Daoy (cell line): Measurements from ENCODE around the gene ITGA1. TPM values are rescaled to one million over a fixed set of nuclear protein-coding genes. Genes with fewer than 3 reads are reported as not detected.
A peak's percentile ranks its signal among the peaks of the same experiment; 100 is the strongest.
"Not testable (repeated sequence)": the region's sequence is repeated elsewhere in the genome, so short reads cannot be mapped to it uniquely, and the experiment has no call there.

Source experiments
- DNase-seq: peaks from one replicate; pipeline ENCODE4 v3.0.0-alpha.2; 2015; ENCODE audit warnings: low read depth
- total RNA-seq: library from RNA; depleted of rRNA; stranded (reverse); fragments of >200 nt; shearing (Covaris generic); gene quantifications from 2 replicates; pipeline ENCODE4 v1.2.3, GENCODE V29; 2014; rRNA removed

ITGA1 gene
- total RNA-seq, result 7.6 and 8.6 TPM in 2 replicates

DNA sequence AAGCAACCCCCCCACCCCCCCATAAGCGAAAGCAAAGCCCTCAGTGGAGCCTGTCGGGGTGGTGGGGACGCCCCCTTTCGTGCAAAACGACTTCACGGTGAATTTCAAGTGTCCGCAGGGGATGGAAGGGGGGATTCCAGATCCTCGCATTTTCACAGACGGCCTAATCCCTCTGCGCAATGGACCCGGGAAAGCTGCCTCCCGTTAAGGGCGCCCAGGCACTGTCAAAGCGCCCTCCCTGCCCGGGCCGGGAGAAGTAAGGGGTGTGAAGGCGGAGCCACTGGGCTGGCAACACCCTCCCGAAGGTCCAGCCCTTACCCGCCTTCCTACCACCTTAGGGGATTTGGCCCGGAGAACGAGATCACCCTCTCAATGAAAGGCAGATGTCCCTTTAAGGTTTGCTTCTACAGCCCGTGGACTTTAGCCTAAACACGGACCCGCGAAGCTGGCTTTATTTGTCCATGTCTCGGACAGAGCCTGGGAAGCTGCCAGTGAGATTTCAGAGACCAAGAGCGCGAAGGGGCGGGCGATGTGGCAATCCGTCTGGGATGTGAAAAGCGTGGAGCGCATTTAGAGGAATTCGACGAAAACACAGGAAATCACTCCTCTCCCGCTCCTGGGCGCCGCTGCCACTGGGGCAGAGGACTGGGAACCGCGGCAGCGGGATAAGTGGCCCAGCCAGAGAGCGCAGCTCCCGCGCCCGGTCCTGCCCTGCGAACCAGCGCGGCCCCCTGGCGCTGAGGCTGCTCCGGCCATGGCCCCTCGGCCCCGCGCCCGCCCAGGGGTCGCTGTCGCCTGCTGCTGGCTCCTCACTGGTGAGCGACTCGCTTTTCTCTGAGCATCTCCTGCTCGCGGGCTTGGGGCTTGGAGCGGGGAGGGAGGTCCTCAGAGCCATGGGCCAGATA is at the start of gene ITGA1, which contains the start of gene PELO:
Gene ITGA1 (plus strand): TSS at position 317 of the 905 bp plus-strand sequence. CDS start 438 bp downstream, at position 755.
Gene PELO (plus strand): TSS at position 317 of the 905 bp plus-strand sequence. CDS start 12,479 bp downstream, outside the sequence.
- DNase-seq, result peak; percentile 86

DNA sequence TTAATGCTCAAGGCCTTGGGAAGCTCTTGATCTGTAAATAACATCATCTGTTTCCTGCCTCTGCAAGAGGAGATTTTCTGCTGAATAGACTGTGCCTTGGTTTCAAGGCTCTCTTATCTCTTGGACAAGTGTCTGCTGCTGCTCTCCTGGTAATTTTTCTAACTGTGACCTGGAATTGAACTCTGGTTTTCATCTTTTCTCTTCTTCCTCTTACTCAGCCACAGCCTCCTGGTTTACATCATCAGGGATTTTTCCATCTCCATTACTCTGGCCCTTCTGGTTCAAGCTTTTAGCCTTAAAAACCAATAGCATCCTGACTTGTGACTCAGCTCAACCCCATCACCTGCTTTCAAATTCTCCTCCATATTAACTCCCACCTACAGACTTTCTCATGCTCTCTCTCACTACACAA is 49.6 kb upstream of the ITGA1 start:
- DNase-seq, result peak; percentile 6

DNA sequence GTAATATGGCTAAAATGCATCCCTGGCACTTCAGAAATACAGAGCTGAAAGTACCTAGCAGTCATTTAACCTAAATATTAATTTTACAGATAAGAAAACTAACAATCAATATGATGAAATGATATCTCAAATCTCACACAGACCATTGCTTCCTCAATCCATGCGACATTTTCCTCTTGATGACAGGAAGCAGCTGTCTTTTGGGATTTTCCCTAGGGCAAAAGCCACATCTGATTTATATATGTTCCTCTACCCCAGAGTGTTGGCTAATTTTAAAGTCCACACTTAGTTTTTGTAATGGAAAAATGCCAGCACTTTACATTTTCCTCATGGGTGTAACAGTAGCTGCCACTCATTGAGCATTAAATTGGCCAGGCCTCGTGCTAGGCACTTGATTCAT is 47.7 kb upstream of the ITGA1 start:
- no peak for DNase-seq

DNA sequence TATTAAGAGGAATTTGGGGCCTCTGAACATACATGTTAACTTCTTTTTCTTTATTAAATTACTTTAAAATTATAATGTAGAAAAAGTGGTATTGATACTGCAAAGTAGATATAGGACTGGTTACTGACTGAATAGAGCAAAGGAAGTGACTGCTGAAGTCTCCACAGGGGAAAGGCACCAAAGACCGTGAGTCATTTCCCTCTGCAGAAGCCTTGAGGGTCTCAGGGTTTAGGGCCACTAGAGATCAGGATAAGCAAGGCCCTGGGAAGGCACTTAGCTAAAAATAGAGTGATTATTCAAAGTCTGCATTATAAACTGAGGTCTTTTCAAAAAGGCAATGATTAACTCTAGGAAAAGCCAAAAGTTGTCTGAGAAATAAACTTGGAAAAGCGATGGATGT is 44.7 kb upstream of the ITGA1 start:
- DNase-seq, result peak; percentile 14

DNA sequence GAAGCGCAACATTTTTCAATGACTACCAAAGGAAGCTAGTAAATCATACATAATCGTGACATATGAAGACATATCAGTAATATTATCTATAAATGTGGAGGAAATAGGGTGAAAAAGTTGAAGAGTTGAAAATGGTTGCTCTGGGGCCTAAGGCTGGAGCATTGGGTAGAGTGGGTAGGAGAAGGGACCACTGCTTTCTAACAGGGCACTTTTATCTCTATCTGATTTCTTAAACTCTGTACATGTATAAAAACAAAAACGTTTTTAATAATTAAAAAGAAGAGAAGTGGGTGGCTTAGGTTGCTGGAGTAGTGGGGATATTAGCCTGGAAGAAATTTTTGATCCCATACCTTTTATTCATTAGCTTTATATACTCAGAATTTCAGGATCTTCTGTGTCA is 44.2 kb upstream of the ITGA1 start:
- no peak for DNase-seq

DNA sequence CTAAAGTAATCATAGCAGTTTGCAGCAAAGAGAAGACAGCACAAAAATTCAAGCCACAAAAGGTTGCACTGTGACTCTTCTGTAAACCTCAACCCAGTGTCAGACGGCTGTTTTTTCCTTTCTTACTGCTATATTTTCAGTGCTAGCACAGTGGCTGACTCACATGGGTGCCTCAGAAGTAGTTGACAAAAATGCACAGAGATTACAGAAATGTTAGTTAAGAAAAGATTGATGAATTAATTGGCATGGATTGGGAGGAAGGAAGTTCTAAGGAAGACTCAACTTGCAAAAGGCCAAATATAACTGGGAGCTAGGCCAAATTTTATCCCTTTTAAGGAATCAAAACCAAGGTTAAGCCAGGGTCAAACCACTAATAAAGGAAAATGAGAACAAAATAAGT is 43.7 kb upstream of the ITGA1 start:
- no peak for DNase-seq

DNA sequence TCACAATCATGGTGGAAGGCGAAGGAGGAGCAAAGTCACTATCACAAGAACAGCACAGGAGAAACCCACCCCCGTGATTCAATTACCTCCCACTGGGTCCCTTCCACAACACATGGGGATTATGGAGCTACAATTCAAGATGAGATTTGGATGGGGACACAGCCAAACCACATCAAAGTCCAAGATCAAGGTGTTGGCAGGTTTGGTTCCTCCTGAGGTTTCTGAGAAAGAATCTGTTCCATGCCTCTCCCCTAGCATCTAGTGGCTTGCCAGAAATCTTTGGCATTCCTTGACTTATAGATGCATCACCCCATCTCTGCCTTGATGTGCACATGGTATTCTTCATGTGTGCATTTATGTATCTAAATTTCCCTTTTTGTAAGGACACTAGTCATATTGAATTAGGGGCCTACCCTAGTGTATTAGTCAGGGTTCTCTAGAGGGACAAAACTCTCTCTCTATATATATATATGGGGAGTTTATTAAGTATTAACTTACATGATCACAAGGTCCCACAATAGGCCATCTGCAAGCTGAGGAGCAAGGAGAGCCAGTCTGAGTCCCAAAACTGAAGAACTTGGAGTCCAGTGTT is 42.8 kb upstream of the ITGA1 start:
- not testable (repeated sequence) for DNase-seq

DNA sequence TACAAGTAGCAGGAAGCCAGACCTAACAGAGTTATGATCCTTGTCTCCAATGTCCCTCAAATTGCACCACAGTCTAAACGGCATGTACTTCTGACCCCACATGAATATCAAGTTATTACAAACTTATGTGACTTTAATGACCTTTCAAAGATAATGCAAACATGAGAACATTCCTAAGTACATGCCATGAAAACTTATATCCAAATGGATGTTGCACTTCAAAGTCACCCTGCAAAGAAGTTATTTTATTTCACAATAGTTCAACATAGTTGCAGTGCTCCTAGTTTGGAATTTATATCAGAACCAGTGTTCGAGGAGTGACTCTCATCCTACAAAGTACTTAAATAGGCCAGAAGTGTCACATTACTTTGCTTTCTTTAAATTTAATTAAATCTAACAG is 41.2 kb upstream of the ITGA1 start:
- DNase-seq, result no peak

DNA sequence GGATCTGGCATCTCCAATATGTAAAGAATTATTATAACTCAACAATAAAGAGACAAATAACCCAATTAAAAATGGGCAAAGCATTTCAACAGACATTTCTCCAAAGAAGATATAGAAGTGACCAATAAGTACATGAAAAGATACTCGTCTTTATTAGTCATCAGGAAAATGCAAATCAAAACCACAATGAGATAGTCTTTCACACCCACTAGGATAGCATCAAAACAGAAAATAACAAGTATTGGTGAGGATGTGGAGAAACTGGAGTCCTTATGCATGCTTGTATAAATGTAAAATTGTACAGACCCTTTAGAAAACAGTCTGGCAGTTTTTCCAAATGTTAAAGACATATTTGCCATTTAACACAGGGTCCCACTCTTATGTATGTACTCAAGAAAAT is 39.1 kb upstream of the ITGA1 start:
- no peak for DNase-seq

DNA sequence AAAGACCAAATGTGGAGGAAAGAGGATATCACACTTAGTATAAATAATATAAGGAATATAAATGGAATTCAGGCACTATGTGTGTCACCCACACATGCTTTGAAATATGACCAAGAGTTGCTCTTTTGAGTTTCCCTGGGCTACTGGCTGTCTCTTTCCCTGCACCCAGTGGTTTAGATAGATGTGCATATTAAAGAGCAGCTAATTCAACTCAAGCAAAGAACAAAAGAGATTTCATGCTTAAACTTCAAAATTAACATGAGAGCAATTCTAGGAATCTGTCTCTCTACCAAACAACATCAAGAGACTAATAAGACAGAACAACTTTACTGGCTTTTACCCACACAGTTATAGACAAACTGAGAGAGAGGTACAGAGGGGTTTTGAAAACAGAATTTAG is 38.0 kb upstream of the ITGA1 start:
- DNase-seq, result no peak

DNA sequence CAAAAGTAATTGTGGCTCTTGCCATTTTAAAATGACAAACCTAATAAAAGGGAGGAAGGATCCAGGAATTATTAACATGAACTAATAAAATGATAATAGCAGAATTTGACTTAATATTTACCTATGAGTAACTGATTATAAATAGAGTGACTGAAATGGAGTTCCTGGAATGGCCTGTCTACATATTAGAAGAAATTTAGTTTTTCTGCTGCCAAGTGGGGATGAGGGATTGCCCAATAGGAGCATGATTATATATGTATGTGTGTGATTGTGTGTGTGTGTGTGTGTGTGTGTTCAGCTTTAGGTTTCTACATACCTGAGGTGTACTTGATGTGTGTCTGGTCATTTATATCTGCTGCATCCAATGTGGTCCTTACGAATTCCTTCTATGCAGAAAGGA is 36.6 kb upstream of the ITGA1 start:
- no peak for DNase-seq

DNA sequence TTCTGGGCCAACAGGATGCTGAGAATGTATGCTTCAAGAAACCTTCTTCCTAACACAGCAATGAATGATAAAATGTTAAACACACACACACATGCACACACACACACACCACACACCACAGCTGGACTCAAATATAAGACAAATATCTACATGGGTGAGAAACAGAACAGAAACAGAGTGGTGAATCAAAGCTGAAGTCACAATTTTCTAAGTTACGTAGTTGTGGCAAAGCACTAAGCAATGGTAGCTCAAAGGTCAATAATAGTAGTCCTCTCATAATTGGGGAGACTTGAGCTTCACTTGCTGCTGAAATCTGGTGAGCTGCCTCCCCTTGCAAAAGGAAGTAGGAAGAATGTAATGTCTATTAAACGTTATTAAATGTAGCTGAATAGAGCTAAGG is 33.7 kb upstream of the ITGA1 start:
- DNase-seq, result no peak

DNA sequence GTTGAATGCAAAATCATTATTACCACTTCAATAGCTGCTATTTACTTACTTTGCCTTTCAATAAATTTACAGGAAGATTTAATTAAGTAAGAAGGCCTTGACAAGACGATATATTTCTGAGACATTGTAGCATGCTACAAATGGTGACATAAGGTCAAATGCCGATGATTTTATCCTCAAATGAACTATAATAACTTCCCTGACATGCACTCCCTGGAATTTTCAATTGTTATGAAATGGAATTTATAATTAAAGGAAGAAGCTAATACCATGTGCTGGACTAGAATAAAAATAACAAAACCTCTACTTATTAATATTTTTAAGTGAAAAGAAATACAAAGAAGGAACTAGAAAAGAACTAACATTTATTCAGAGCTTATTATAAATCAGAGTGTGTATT is 30.2 kb upstream of the ITGA1 start:
- DNase-seq, result no peak

DNA sequence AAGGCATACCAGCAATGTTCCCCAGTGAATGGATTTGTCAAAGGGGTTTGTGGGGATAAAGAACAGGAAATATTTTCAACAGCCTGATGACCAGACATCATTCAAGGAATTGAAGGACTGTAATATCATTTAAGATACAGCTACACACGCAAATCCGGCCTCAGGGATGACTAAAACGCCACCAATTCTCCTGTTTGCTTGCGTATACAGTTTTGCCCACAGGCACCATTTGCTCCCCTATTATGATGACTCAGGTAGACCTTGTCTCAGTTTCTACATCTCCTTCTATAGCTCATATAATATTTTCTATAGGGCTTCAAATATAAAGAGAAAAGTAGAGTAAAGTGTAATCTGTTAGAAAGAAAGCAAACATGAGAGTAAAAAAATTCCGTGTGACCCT is 29.7 kb upstream of the ITGA1 start:
- DNase-seq, result peak; percentile 13

DNA sequence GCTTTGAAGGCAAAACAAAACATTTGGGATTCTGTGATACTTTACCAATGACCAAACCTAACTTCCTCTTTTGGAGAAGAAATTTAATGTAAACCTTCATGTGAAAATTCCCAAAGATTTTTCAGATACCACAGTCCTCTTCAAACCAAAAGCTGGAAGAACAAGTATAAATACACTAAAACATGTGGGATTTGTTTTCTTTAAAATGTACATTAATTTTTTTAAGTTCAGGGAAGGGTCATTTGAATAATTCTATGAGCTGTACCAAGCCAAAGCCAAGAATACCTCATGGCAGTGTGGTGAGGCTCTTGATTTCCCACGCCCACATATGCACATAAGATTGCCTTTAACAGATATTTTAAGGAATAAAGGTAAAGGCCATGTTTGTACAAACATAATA is 28.4 kb upstream of the ITGA1 start:
- no peak for DNase-seq

DNA sequence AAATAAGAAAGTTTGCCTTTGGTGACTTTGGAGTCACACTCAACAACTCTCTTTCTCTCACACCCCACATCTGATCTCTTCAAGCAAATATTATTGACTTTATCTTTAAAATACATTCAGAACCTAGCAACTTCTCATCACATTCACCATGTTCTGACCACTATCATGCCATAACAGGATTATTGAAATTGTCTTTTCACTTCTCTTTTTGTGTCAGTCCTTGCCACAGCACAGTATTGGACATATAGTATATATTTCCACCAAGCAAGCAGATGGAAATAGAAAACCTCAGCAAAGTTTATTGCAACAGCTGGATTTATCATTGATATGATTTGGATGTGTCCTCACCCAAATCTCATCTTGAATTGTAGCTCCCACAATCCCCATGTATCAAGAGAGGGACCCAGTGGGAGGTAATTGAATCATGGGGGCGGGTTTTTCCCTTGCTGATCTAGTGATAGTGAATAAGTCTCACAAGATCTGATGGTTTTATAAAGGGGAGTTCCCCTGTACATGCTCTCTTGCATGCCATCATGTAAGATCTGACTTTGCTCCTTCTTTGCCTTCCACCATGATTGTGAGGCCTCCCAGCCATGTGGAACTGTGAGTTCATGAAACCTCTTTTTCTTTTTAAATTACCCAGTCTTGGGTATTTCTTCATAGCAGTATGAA is 26.9 kb upstream of the ITGA1 start:
- DNase-seq, result no peak

DNA sequence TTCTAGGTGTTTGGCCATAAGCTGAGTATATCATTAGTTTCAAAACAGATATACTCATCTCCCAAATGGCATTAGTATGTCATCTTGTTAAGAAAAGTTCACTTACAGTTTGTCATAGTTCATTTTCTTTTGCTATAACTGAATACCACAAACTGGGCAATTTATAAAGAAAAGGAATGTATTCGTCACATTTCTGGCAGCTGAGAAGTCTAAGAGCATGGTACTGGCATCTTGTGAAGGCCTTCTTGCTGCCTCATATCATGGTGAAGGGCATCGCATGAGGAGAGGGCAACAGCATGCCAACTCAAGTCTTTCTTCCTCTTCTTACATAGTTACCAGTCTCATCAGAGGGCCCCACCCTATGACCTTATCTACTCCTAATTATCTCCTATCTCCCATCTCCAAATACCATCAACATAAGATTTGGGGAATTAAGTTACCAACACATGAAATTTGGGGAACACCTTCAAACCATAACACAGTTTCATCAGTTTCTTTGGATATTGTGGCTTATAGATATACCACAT is 20.4 kb upstream of the ITGA1 start:
- no peak for DNase-seq

DNA sequence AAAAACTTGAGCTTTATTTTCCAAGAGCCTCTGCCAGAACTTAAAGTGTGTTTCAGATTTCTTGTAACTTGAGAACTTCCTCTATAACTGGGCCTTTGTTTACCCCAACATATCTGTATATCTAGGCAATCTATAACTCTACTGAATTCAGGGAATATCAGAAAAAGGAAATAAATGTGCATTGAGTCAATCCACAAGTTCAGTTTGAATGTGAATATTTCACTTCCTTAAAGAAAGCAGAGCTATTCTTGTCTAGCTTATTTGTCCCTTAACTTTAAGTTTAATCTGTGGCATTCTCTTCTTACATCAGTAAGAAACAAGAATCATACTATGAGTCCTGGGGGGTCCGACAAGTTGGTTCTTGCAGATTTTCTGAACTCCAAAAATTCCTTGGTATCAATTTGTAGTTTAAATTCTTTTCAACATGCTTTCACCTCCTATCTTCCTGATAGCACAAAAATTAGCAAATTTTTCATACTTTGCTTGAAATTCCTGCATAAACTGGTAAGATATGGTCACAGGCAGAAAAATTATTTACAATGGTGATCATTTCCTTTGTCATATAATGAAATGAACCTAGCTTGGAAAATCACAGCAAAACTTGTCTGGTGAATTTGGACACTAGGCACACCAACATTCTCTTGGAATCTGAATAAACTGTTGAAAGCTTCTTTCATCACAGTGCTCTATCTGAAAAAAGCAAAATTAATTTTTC is 19.8 kb upstream of the ITGA1 start:
- no peak for DNase-seq

DNA sequence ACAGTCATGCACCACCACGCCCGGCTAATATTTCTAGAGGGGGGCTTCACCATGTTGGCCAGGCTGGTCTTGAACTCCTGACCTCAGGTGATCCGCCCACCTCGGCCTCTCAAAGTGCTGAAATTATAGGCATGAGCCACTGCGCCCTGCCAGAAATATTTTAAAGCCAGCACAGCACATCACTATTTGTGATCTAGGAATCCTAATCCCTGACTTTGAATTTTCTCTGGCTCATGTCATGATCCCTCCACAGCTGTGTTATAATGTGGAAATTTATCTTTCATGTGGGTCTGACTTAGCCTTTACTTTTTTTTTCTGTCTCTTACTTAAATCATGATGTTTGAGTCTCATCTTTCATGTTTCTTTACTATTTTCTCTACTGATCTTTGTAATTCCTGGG is 18.7 kb upstream of the ITGA1 start:
- no peak for DNase-seq

DNA sequence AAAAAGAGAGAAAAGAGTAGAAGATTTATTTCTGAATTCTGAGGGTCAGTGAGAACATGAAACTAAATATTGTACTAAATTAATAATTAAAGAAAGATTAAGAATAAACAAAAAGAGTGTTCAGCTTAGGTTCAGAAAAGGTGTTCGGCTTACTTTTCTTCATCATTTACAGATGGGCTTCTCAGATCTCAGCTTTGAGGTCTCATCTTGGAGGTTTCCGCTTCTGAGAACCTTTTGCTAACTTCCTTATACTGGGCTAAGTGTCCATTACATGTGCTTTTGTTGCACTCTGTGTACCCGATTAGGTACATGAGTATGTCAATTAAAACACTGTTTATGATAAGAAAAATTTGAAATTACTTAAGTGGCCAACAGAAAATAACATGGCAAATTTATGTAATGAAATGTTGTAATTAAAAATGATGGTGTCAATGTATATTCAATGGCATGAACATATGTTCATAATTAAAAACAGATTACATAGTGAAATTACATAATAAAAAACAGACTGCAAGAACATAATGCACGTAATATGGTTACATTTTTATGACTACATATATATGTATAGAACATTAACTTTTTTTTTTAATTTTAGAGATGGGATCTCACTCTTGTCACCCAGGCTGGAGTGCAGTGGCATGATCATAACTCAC is 17.3 kb upstream of the ITGA1 start:
- DNase-seq, result no peak

DNA sequence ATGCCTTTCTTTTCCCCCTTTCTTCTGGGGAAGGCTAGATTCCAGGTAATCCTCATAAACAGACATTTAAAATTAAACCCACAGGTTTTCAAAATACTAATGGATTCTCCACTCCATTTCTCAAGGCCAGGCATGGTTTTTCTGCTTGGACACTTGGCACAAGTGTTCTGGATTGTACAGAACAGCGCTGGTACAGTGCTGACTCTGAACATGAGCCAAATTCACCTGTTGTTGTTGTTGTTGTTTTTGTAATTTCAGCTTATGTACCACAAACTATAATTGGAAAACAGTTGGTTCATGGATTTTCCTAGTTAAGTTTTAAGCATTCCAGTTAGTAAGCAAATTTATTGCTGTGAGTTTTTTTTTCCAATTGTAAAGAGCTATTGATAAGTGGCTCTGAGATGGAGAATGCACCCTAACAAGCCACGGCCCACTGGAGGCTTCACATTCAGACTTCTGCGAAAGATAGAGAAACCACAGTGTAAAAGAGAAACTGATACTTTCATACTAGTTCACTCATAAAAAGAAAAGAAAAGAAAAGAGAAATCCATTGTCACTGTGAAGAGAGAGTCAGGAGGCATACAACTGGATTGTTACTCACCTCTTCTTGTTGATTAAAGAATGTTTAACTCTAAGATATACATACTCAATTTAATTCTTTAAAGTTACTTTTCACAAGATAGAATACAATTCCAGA is 16.2 kb upstream of the ITGA1 start:
- no peak for DNase-seq
